ENCODE data around the gene ZNF112. TPM values are rescaled to one million over a fixed set of nuclear protein-coding genes. Genes with fewer than 3 reads are reported as not detected.

ZNF112 gene
- polyA plus RNA-seq, 2 of the 4 experiments (the other 2 are of a cell fraction), result 3.3 to 6.9 TPM

GRCh38 chr19:44315883-44316282 is 40.6 kb downstream of the ZNF112 start:
- WGBS (ENCODE audit: missing lambda C conversion rate), result 79% methylated on average over 2 of the region's 2 CpGs
- Histone ChIP-seq H3K4me1 (no peaks in the 10 kb centered on the region), H3K9me3 (peaks cover 87% of the 10 kb centered on the region), H3K27ac (no peak overlapping the region), H3K4me2 (no peak overlapping the region), H3K4me3 (no peak overlapping the region)
- ChIA-PET CTCF (no interaction called here), POLR2A (no interaction called here)
- FAIRE-seq (no peak), DNase-seq (ENCODE audit: low read depth in 1 of 2, low spot score in 1 of 2) (no peak), ATAC-seq (no peak)
- TF ChIP-seq ZC3H11A (IDR thresholded peaks at IDR 0.05), result no peak
- no peak for TF ChIP-seq RNF2 (IDR thresholded peaks at IDR 0.05; ENCODE audit: borderline replicate concordance, low read depth)

- peaks cover 80% of the 10 kb centered on the region for H3K9me3 ChIP-seq
- no peak overlapping the region for H3K27ac ChIP-seq
- no peak overlapping the region for H3K4me2 ChIP-seq
- no peaks in the 10 kb centered on the region for H3K4me1 ChIP-seq
- POLR2A ChIA-PET, result interaction anchor here (0.7 kb wide), 1 partner anchor 34 kb away, joined by 5 read pairs; no protein-coding TSS in a partner anchor
- 63% methylated on average over 1 of the region's 1 CpG for WGBS (ENCODE audit: missing lambda C conversion rate)
- FAIRE-seq (no peak), DNase-seq (ENCODE audit: low read depth in 1 of 2, low spot score in 1 of 2) (no peak), ATAC-seq (no peak)
- TF ChIP-seq CTCF (IDR thresholded peaks at IDR 0.05) (no peak), ELK1 (IDR thresholded peaks at IDR 0.05; ENCODE audit: low read depth, low read length) (no peak), RFX5 (IDR thresholded peaks at IDR 0.05) (no peak), EHMT2 (IDR thresholded peaks at IDR 0.05; ENCODE audit: low read depth) (no peak), KDM5A (IDR thresholded peaks at IDR 0.05) (no peak), REST (IDR thresholded peaks at IDR 0.05) (no peak)
- CTCF ChIA-PET, result interaction anchor here (0.7 kb wide), 1 partner anchor 32 kb away, joined by 3 read pairs; no protein-coding TSS in a partner anchor
- no peak overlapping the region for H3K4me3 ChIP-seq
These were observed 43.2 kb downstream of the ZNF112 start for GRCh38 chr19:44313231-44313630.

GRCh38 chr19:44308011-44308410 is 48.5 kb downstream of the ZNF112 start:
- 35% methylated on average over 3 of the region's 3 CpGs for WGBS (ENCODE audit: missing lambda C conversion rate)
- DNase-seq (ENCODE audit: low read depth in 1 of 2, low spot score in 1 of 2), result no peak
- TF ChIP-seq POLR2AphosphoS2 (conservative IDR thresholded peaks at IDR 0.05; ENCODE audit: low read length), result no peak
- no peak for TF ChIP-seq HOXB13 (CRISPR knock-in tag; IDR thresholded peaks at IDR 0.05; ENCODE audit: low read depth)
- no peak for TF ChIP-seq HMGXB4 (CRISPR knock-in tag; IDR thresholded peaks at IDR 0.05; ENCODE audit: borderline replicate concordance)
- no peak for TF ChIP-seq RFX5 (IDR thresholded peaks at IDR 0.05)
- no peak for TF ChIP-seq E2F6 (IDR thresholded peaks at IDR 0.05; ENCODE audit: borderline replicate concordance, low read depth)
- TF ChIP-seq REST (IDR thresholded peaks at IDR 0.05), result no peak
- no peak for TF ChIP-seq HES2 (IDR thresholded peaks at IDR 0.05)
- no peak for TF ChIP-seq MYC (IDR thresholded peaks at IDR 0.05; ENCODE audit: borderline replicate concordance, low read length)
- TF ChIP-seq KDM1A (IDR thresholded peaks at IDR 0.05; ENCODE audit: low read depth), result no peak
- no peak for TF ChIP-seq MAX (IDR thresholded peaks at IDR 0.05)
- TF ChIP-seq ELK1 (IDR thresholded peaks at IDR 0.05; ENCODE audit: low read depth, low read length), result no peak

More at GRCh38 chr19:44308011-44308410, 48.5 kb downstream of the ZNF112 start:
- ChIA-PET CTCF (interaction anchor here (1.6 kb wide), 1 partner anchor 10 kb away, joined by 3 read pairs; no protein-coding TSS in a partner anchor), POLR2A (no interaction called here)
- FAIRE-seq (no peak), ATAC-seq (no peak)
- Histone ChIP-seq H3K4me2 (no peak overlapping the region), H3K4me3 (no peak overlapping the region), H3K27ac (no peak overlapping the region), H3K9me3 (peaks cover 65% of the 10 kb centered on the region), H3K4me1 (no peaks in the 10 kb centered on the region)

All from A549 (cell line).